ENCODE results near the gene EPS15. TPM values are rescaled to one million over a fixed set of nuclear protein-coding genes. Genes with fewer than 3 reads are reported as not detected.
"Not testable (repeated sequence)": the region's sequence is repeated elsewhere in the genome, so short reads cannot be mapped to it uniquely, and the experiment has no call there.

Gene EPS15
- total RNA-seq, 1 experiment from 2014 or later = 31.5 TPM

GRCh38 chr1:51543858-51544257 lies 24.8 kb upstream of the EPS15 start:
- no peak for DNase-seq (ENCODE audit: low spot score)

GRCh38 chr1:51542158-51542953 lies 23.3 kb upstream of the EPS15 start:
- no peak for DNase-seq (ENCODE audit: low spot score)

- DNase-seq (ENCODE audit: low spot score) = no peak
Observed at GRCh38 chr1:51541313-51542050, 22.4 kb upstream of the EPS15 start.

- no peak for DNase-seq (ENCODE audit: low spot score)
Observed at GRCh38 chr1:51537568-51537967, 18.5 kb upstream of the EPS15 start.

- peak; percentile 77 for DNase-seq (ENCODE audit: low spot score)
Observed at GRCh38 chr1:51535006-51535592, 16.0 kb upstream of the EPS15 start.

GRCh38 chr1:51534447-51534846 lies 15.4 kb upstream of the EPS15 start:
- no peak for DNase-seq (ENCODE audit: low spot score)

- DNase-seq (ENCODE audit: low spot score) = no peak
Observed at GRCh38 chr1:51532853-51533252, 13.8 kb upstream of the EPS15 start.

GRCh38 chr1:51530447-51530846 lies 11.4 kb upstream of the EPS15 start:
- not testable (repeated sequence) for DNase-seq (ENCODE audit: low spot score)

GRCh38 chr1:51527144-51527543 lies 8.1 kb upstream of the EPS15 start:
- no peak for DNase-seq (ENCODE audit: low spot score)

- no peak for DNase-seq (ENCODE audit: low spot score)
Observed at GRCh38 chr1:51526248-51526647, 7.2 kb upstream of the EPS15 start.

GRCh38 chr1:51525295-51525694 lies 6.2 kb upstream of the EPS15 start:
- DNase-seq (ENCODE audit: low spot score) = no peak

- DNase-seq (ENCODE audit: low spot score) = no peak
Observed at GRCh38 chr1:51524817-51525216, 5.8 kb upstream of the EPS15 start.

GRCh38 chr1:51523931-51524330 lies 4.9 kb upstream of the EPS15 start:
- no peak for DNase-seq (ENCODE audit: low spot score)

GRCh38 chr1:51520700-51521248 lies 1.7 kb upstream of the EPS15 start:
- no peak for DNase-seq (ENCODE audit: low spot score)

- DNase-seq (ENCODE audit: low spot score) = peak; percentile 74
Observed at GRCh38 chr1:51519865-51520699, 1.0 kb upstream of the EPS15 start.

GRCh38 chr1:51518586-51519047 lies 449 bp downstream of the EPS15 start:
- peak; percentile 21 for DNase-seq (ENCODE audit: low spot score)

- DNase-seq (ENCODE audit: low spot score) = peak; percentile 42
Observed at GRCh38 chr1:51518033-51518585, 957 bp downstream of the EPS15 start.

GRCh38 chr1:51517361-51518032 lies 1.6 kb downstream of the EPS15 start:
- no peak for DNase-seq (ENCODE audit: low spot score)

- DNase-seq (ENCODE audit: low spot score) = no peak
Observed at GRCh38 chr1:51516649-51517158, 2.4 kb downstream of the EPS15 start.

- DNase-seq (ENCODE audit: low spot score) = no peak
Observed at GRCh38 chr1:51515982-51516648, 3.0 kb downstream of the EPS15 start.

Data from H4 (cell line).